HepG2 (cell line): ENCODE data around the gene KRTCAP2. TPM values are rescaled to one million over a fixed set of nuclear protein-coding genes. Genes with fewer than 3 reads are reported as not detected.

ENCODE experiments used
- AKAP8 ChIP-seq: sonication (generic); formaldehyde crosslinking; IDR thresholded peaks from 2 replicates; pipeline ENCODE4 v1.5.1; 2020; ENCODE audit warnings: mild to moderate bottlenecking, missing genetic modification reagents
- CEBPG ChIP-seq: IDR thresholded peaks from 2 replicates; pipeline ENCODE4 v1.6.1; 2016
- ETV5 ChIP-seq: IDR thresholded peaks from 2 replicates; pipeline ENCODE4 v1.6.1; 2018; ENCODE audit warnings: missing biosample characterization, missing genetic modification reagents, inconsistent platforms, borderline replicate concordance
- HDAC2 ChIP-seq: sonication (generic); formaldehyde crosslinking; IDR thresholded peaks from 2 replicates; pipeline ENCODE4 v1.4.0; 2020; ENCODE audit warnings: missing genetic modification reagents
- KLF11 ChIP-seq: IDR thresholded peaks from 2 replicates; pipeline ENCODE4 v1.6.1; 2016; ENCODE audit warnings: missing compliant biosample characterization
- NAIF1 ChIP-seq: sonication (generic); formaldehyde crosslinking; IDR thresholded peaks from 2 replicates; pipeline ENCODE4 v1.5.0; 2020; ENCODE audit warnings: mild to moderate bottlenecking, missing genetic modification reagents, borderline replicate concordance
- PHF21A ChIP-seq: sonication (generic); formaldehyde crosslinking; IDR thresholded peaks from 2 replicates; pipeline ENCODE4 v1.5.0; 2020; ENCODE audit warnings: mild to moderate bottlenecking, missing genetic modification reagents
- RAD21 ChIP-seq: fragments of 450-650 bp; formaldehyde crosslinking; IDR thresholded peaks from 2 replicates; pipeline ENCODE4 v1.5.0; 2020; ENCODE audit warnings: mild to moderate bottlenecking
- RBM39 ChIP-seq: fragments of 200-400 bp; formaldehyde crosslinking; IDR thresholded peaks from one replicate; pipeline ENCODE4 v1.6.1; 2018; ENCODE audit warnings: antibody characterized with exemption, mild to moderate bottlenecking, low read depth, low read length; ENCODE audit not compliant: poor library complexity, severe bottlenecking
- SIX4 ChIP-seq: sonication (generic); formaldehyde crosslinking; IDR thresholded peaks from 2 replicates; pipeline ENCODE4 v1.4.0; 2020; ENCODE audit warnings: missing genetic modification reagents
- SUZ12 ChIP-seq: fragments of 150-350 bp; IDR thresholded peaks from 2 replicates; pipeline ENCODE4 v1.6.1; 2014; ENCODE audit warnings: low read depth, low read length
- TGIF2 ChIP-seq: IDR thresholded peaks from 2 replicates; pipeline ENCODE4 v1.6.1; 2016; ENCODE audit warnings: control low read depth, missing compliant biosample characterization
- YEATS2 ChIP-seq: sonication (generic); formaldehyde crosslinking; IDR thresholded peaks from 2 replicates; pipeline ENCODE4 v1.4.0; 2020; ENCODE audit warnings: missing genetic modification reagents, borderline replicate concordance
- ZEB1 ChIP-seq: IDR thresholded peaks from 2 replicates; pipeline ENCODE4 v1.6.1; 2012; ENCODE audit warnings: mild to moderate bottlenecking, low read depth, inconsistent platforms; ENCODE audit not compliant: insufficient replicate concordance
- ZNF33B ChIP-seq: sonication (generic); formaldehyde crosslinking; IDR thresholded peaks from 2 replicates; pipeline ENCODE4 v1.5.1; 2020; ENCODE audit warnings: mild to moderate bottlenecking, missing genetic modification reagents
- ZNF562 ChIP-seq: sonication (generic); formaldehyde crosslinking; IDR thresholded peaks from 2 replicates; pipeline ENCODE4 v1.8.0; 2022; ENCODE audit warnings: missing genetic modification reagents, borderline replicate concordance
- ZNF652 ChIP-seq: IDR thresholded peaks from 2 replicates; pipeline ENCODE4 v1.6.1; 2016; ENCODE audit warnings: low read depth, borderline replicate concordance
- ZNF678 ChIP-seq: sonication (generic); formaldehyde crosslinking; IDR thresholded peaks from 2 replicates; pipeline ENCODE4 v1.4.0; 2020; ENCODE audit warnings: mild to moderate bottlenecking, missing genetic modification reagents
- ZNF841 ChIP-seq: sonication (generic); formaldehyde crosslinking; IDR thresholded peaks from 2 replicates; pipeline ENCODE4 v1.8.1; 2023; ENCODE audit warnings: missing genetic modification reagents, borderline replicate concordance
- polyA plus RNA-seq, 8 experiments: library from polyadenylated mRNA; depleted of rRNA in 3 of 8; stranded (reverse) in 7 of 8; unstranded in 1 of 8; fragments of >200 nt; fragmentation: Illumina TruSeq in 4 of 8; extraction: Trizol in 4 of 8; gene quantifications; 2 replicates each; pipeline versions ENCODE4 v1.2.1 to v1.2.3, GENCODE V29; 2011 to 2016; ENCODE audit warnings: low read depth in 4 of 8, missing spikeins in 1 of 8, mixed read lengths in 1 of 8; ENCODE audit not compliant: insufficient read depth in 1 of 8
- total RNA-seq, 5 experiments: library from RNA; depleted of rRNA; stranded (reverse); fragments of >200 nt; fragmentation: Illumina TruSeq; extraction: Trizol; gene quantifications; 2 replicates each; pipeline ENCODE4 v1.2.3, GENCODE V29; 2016; ENCODE audit warnings: low read depth in 1 of 5
- TF ChIP-seq, protein P1 (sequence below): sonication (generic); formaldehyde crosslinking; IDR thresholded peaks from 2 replicates; pipeline ENCODE4 v1.8.1; 2023; ENCODE audit warnings: mild to moderate bottlenecking, inconsistent platforms, moderate library complexity, missing genetic modification reagents, borderline replicate concordance
- TF ChIP-seq, protein P2 (sequence below): sonication (generic); formaldehyde crosslinking; IDR thresholded peaks from 2 replicates; pipeline ENCODE4 v1.4.0; 2020; ENCODE audit warnings: missing genetic modification reagents
- TF ChIP-seq, protein P3 (sequence below): sonication (generic); formaldehyde crosslinking; IDR thresholded peaks from 2 replicates; pipeline ENCODE4 v1.9.0; 2021; ENCODE audit warnings: missing genetic modification reagents, borderline replicate concordance
- TF ChIP-seq, protein P4 (sequence below): sonication (generic); formaldehyde crosslinking; IDR thresholded peaks from 2 replicates; pipeline ENCODE4 v1.8.1; 2022; ENCODE audit warnings: mild to moderate bottlenecking, missing genetic modification reagents
- TF ChIP-seq, protein P5 (sequence below): sonication (generic); formaldehyde crosslinking; IDR thresholded peaks from 2 replicates; pipeline ENCODE4 v1.4.0; 2020; ENCODE audit warnings: missing genetic modification reagents

The KRTCAP2 gene
- total and polyA plus RNA-seq, 2 of the 13 experiments (the other 11 are each of a cell fraction or from before 2014, with no cell fraction given) = 77.3 to 79.4 TPM

DNA sequence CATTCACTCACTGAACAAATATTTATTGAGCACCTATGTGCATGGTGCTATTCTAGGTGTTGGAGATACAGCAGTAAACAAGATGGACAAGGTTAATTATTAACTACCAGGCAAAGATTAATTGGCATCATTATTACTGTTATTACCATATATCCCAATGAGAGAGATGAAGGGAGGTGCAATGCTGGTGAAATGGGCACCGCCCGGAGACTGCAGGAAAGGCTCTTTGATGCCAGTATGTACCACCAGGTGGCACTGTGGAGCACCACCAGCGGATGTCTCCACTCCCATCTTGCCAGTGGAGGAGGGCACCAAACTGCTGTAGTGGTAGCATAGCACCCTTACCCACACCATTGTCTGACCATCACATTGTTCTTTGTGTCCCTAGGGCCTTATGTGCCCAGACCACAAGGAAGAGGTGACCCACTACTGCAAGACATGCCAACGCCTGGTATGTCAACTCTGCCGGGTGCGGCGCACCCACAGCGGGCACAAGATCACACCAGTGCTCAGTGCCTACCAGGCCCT, 3.5 kb upstream of the KRTCAP2 start (continued):
- TF ChIP-seq ZNF678 (no peak), ZEB1 (no peak), ZNF562 (CRISPR knock-in tag) (no peak), ZNF652 (CRISPR knock-in tag) (no peak), ZNF33B (no peak), ZNF841 (CRISPR knock-in tag) (no peak), SUZ12 (no peak), AKAP8 (CRISPR knock-in tag) (no peak), RBM39 (no peak), RAD21 (CRISPR knock-in tag) (0 out of 2 replicates have a peak, but pooled peaks have one; percentile 11), KLF11 (CRISPR knock-in tag) (no peak), HDAC2 (CRISPR knock-in tag) (no peak; the same call in 1 of the 2 replicates), YEATS2 (no peak), TGIF2 (no peak), SIX4 (CRISPR knock-in tag) (no peak), PHF21A (CRISPR knock-in tag) (no peak), ETV5 (CRISPR knock-in tag) (peak; percentile 41; the same call in 1 of the 2 replicates), CEBPG (CRISPR knock-in tag) (no peak), NAIF1 (CRISPR knock-in tag) (no peak)
- TF ChIP-seq, protein P1, sequence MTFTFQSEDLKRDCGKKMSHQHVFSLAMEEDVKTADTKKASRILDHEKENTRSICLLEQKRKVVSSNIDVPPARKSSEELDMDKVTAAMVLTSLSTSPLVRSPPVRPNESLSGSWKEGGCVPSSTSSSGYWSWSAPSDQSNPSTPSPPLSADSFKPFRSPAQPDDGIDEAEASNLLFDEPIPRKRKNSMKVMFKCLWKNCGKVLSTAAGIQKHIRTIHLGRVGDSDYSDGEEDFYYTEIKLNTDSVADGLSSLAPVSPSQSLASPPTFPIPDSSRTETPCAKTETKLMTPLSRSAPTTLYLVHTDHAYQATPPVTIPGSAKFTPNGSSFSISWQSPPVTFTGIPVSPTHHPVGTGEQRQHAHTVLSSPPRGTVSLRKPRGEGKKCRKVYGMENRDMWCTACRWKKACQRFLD = no peak
- TF ChIP-seq, protein P2, sequence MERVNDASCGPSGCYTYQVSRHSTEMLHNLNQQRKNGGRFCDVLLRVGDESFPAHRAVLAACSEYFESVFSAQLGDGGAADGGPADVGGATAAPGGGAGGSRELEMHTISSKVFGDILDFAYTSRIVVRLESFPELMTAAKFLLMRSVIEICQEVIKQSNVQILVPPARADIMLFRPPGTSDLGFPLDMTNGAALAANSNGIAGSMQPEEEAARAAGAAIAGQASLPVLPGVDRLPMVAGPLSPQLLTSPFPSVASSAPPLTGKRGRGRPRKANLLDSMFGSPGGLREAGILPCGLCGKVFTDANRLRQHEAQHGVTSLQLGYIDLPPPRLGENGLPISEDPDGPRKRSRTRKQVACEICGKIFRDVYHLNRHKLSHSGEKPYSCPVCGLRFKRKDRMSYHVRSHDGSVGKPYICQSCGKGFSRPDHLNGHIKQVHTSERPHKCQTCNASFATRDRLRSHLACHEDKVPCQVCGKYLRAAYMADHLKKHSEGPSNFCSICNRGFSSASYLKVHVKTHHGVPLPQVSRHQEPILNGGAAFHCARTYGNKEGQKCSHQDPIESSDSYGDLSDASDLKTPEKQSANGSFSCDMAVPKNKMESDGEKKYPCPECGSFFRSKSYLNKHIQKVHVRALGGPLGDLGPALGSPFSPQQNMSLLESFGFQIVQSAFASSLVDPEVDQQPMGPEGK = no peak
- TF ChIP-seq, protein P3, sequence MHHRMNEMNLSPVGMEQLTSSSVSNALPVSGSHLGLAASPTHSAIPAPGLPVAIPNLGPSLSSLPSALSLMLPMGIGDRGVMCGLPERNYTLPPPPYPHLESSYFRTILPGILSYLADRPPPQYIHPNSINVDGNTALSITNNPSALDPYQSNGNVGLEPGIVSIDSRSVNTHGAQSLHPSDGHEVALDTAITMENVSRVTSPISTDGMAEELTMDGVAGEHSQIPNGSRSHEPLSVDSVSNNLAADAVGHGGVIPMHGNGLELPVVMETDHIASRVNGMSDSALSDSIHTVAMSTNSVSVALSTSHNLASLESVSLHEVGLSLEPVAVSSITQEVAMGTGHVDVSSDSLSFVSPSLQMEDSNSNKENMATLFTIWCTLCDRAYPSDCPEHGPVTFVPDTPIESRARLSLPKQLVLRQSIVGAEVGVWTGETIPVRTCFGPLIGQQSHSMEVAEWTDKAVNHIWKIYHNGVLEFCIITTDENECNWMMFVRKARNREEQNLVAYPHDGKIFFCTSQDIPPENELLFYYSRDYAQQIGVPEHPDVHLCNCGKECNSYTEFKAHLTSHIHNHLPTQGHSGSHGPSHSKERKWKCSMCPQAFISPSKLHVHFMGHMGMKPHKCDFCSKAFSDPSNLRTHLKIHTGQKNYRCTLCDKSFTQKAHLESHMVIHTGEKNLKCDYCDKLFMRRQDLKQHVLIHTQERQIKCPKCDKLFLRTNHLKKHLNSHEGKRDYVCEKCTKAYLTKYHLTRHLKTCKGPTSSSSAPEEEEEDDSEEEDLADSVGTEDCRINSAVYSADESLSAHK (CRISPR knock-in tag) = no peak
- TF ChIP-seq, protein P4, sequence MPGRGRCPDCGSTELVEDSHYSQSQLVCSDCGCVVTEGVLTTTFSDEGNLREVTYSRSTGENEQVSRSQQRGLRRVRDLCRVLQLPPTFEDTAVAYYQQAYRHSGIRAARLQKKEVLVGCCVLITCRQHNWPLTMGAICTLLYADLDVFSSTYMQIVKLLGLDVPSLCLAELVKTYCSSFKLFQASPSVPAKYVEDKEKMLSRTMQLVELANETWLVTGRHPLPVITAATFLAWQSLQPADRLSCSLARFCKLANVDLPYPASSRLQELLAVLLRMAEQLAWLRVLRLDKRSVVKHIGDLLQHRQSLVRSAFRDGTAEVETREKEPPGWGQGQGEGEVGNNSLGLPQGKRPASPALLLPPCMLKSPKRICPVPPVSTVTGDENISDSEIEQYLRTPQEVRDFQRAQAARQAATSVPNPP (CRISPR knock-in tag) = no peak
- TF ChIP-seq, protein P5, sequence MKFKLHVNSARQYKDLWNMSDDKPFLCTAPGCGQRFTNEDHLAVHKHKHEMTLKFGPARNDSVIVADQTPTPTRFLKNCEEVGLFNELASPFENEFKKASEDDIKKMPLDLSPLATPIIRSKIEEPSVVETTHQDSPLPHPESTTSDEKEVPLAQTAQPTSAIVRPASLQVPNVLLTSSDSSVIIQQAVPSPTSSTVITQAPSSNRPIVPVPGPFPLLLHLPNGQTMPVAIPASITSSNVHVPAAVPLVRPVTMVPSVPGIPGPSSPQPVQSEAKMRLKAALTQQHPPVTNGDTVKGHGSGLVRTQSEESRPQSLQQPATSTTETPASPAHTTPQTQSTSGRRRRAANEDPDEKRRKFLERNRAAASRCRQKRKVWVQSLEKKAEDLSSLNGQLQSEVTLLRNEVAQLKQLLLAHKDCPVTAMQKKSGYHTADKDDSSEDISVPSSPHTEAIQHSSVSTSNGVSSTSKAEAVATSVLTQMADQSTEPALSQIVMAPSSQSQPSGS (CRISPR knock-in tag) = no peak
